NCI-H510A treated with DMSO at 0.1 percent for 48 hours (cell line): ENCODE measurements around the gene ALPL.
"Not testable (repeated sequence)": the region's sequence is repeated elsewhere in the genome, so short reads cannot be mapped to it uniquely, and the experiment has no call there.

Experiments used
- DNase-seq: peaks from one replicate; lab custom pipeline; 2025; lab: John Stamatoyannopoulos, UW

ALPL gene

GRCh38 chr1:21559788-21560567 is 50.8 kb downstream of the ALPL start:
- no peak for DNase-seq

- no peak for DNase-seq
These were observed 51.9 kb downstream of the ALPL start for GRCh38 chr1:21560916-21561638.

GRCh38 chr1:21562896-21563295 is 53.7 kb downstream of the ALPL start:
- no peak for DNase-seq

GRCh38 chr1:21563971-21564370 is 54.7 kb downstream of the ALPL start:
- DNase-seq, result no peak

- DNase-seq, result no peak
These were observed 55.4 kb downstream of the ALPL start for GRCh38 chr1:21564521-21565095.

- DNase-seq, result no peak
These were observed 56.1 kb downstream of the ALPL start for GRCh38 chr1:21565285-21565684.

- not testable (repeated sequence) for DNase-seq
These were observed 57.1 kb downstream of the ALPL start for GRCh38 chr1:21566361-21566760.

GRCh38 chr1:21567241-21568005 is 58.2 kb downstream of the ALPL start:
- no peak for DNase-seq

- DNase-seq, result no peak
These were observed 59.0 kb downstream of the ALPL start for GRCh38 chr1:21568006-21568746.

GRCh38 chr1:21568809-21569385 is 59.7 kb downstream of the ALPL start:
- DNase-seq, result no peak

- no peak for DNase-seq
These were observed 60.8 kb downstream of the ALPL start for GRCh38 chr1:21569820-21570527.

GRCh38 chr1:21570528-21570875 is 61.3 kb downstream of the ALPL start:
- no peak for DNase-seq

GRCh38 chr1:21570885-21571284 is 61.7 kb downstream of the ALPL start:
- no peak for DNase-seq

- no peak for DNase-seq
These were observed 63.0 kb downstream of the ALPL start for GRCh38 chr1:21572221-21572620.

- DNase-seq, result no peak
These were observed 63.6 kb downstream of the ALPL start for GRCh38 chr1:21572735-21573277.

GRCh38 chr1:21573475-21573874 is 64.3 kb downstream of the ALPL start:
- no peak for DNase-seq

- peak; percentile 89 for DNase-seq
These were observed 64.8 kb downstream of the ALPL start for GRCh38 chr1:21573971-21574465.

- no peak for DNase-seq
These were observed 65.4 kb downstream of the ALPL start for GRCh38 chr1:21574466-21575151.

GRCh38 chr1:21575351-21575942 is 66.2 kb downstream of the ALPL start:
- DNase-seq, result no peak
